MM.1S (cell line): ENCODE data around the gene TENT4A.

Experiments used
- DNase-seq: peaks from one replicate; pipeline ENCODE4 v3.0.0-alpha.2; 2015
- H2AFZ ChIP-seq: fragments of 300-600 bp; sonication (generic); 2 replicates; pipeline ENCODE4 v1.6.0; 2016; ENCODE audit warnings: antibody characterized with exemption, low read length
- H3F3A ChIP-seq: fragments of 300-600 bp; sonication (generic); 2 replicates; pipeline ENCODE4 v1.6.1; 2016; ENCODE audit warnings: mild to moderate bottlenecking, antibody characterized with exemption, low read length, moderate library complexity, mixed read lengths; ENCODE audit not compliant: insufficient read depth
- H3K27ac ChIP-seq: fragments of 300-600 bp; sonication (generic); 2 replicates; pipeline ENCODE4 v1.5.1; 2016; ENCODE audit warnings: mild to moderate bottlenecking, low read length
- H3K27me3 ChIP-seq: fragments of 300-600 bp; sonication (generic); replicated peaks from 2 replicates; pipeline ENCODE4 v1.6.0; 2016; ENCODE audit warnings: low read length; ENCODE audit not compliant: insufficient read depth
- H3K36me3 ChIP-seq: fragments of 300-600 bp; sonication (generic); replicated peaks from 2 replicates; pipeline ENCODE4 v1.6.1; 2016; ENCODE audit warnings: mild to moderate bottlenecking, low read length, mixed read lengths; ENCODE audit not compliant: insufficient read depth
- H3K4me1 ChIP-seq: fragments of 300-600 bp; sonication (generic); 2 replicates; pipeline ENCODE4 v1.6.1; 2016; ENCODE audit warnings: low read length, mixed read lengths
- H3K4me2 ChIP-seq: fragments of 300-600 bp; sonication (generic); 2 replicates; pipeline ENCODE4 v1.6.0; 2016; ENCODE audit warnings: low read depth, low read length
- H3K4me3 ChIP-seq: fragments of 300-600 bp; sonication (generic); 2 replicates; pipeline ENCODE4 v1.5.1; 2016; ENCODE audit warnings: low read length, mixed read lengths
- H3K79me2 ChIP-seq: fragments of 300-600 bp; sonication (generic); 2 replicates; pipeline ENCODE4 v1.6.1; 2016; ENCODE audit warnings: mixed run types, low read length, mixed read lengths
- H3K9ac ChIP-seq: fragments of 300-600 bp; sonication (generic); 2 replicates; pipeline ENCODE4 v1.6.1; 2016; ENCODE audit warnings: low read length, mixed read lengths
- H3K9me2 ChIP-seq: fragments of 300-600 bp; sonication (generic); replicated peaks from 2 replicates; pipeline ENCODE4 v1.6.1; 2016; ENCODE audit warnings: mild to moderate bottlenecking, low read length, mixed read lengths; ENCODE audit not compliant: insufficient read depth
- H3K9me3 ChIP-seq: fragments of 300-600 bp; sonication (generic); replicated peaks from 2 replicates; pipeline ENCODE4 v1.6.1; 2016; ENCODE audit warnings: mild to moderate bottlenecking, low read length, mixed read lengths; ENCODE audit not compliant: insufficient read depth
- H4K20me1 ChIP-seq: fragments of 300-600 bp; sonication (generic); 2 replicates; pipeline ENCODE4 v1.6.1; 2016; ENCODE audit warnings: mild to moderate bottlenecking, low read length, moderate library complexity, mixed read lengths; ENCODE audit not compliant: insufficient read depth
- CTCF ChIP-seq: fragments of 300-600 bp; sonication (generic); IDR thresholded peaks from 2 replicates; pipeline ENCODE4 v1.5.1; 2016; ENCODE audit warnings: antibody characterized with exemption, low read length, mixed read lengths
- EZH2 ChIP-seq: fragments of 300-600 bp; sonication (generic); optimal IDR thresholded peaks from 2 replicates; pipeline ENCODE3; 2017; ENCODE audit warnings: low read depth, mild to moderate bottlenecking, antibody characterized with exemption, low read length, mixed read lengths
- EZH2phosphoT487 ChIP-seq: fragments of 300-600 bp; sonication (generic); IDR thresholded peaks from 2 replicates; pipeline ENCODE4 v1.6.1; 2018; ENCODE audit warnings: antibody characterized with exemption, low read length

Gene TENT4A

GRCh38 chr5:6729386-6730310 is 16.4 kb downstream of the TENT4A start:
- Histone ChIP-seq H3K27me3 (no peaks in the 10 kb centered on the region), H2AFZ (no peak overlapping the region), H3K27ac (peak overlapping the region; percentile 87), H3F3A (peaks cover 30% of the 10 kb centered on the region), H4K20me1 (no peaks in the 10 kb centered on the region), H3K4me1 (peaks cover 46% of the 10 kb centered on the region), H3K36me3 (no peaks in the 10 kb centered on the region; the same call in none of the 2 replicates), H3K4me2 (peak overlapping the region; percentile 90), H3K79me2 (peaks cover 91% of the 10 kb centered on the region), H3K4me3 (peak overlapping the region; percentile 62), H3K9ac (peak overlapping the region; percentile 63), H3K9me2 (no peaks in the 10 kb centered on the region), H3K9me3 (no peaks in the 10 kb centered on the region)
- TF ChIP-seq EZH2phosphoT487 (no peak), EZH2 (no peak), CTCF (no peak)
- DNase-seq = peak; percentile 93

GRCh38 chr5:6730407-6730806 is 17.2 kb downstream of the TENT4A start:
- TF ChIP-seq EZH2 (no peak), CTCF (no peak), EZH2phosphoT487 (no peak)
- H3F3A ChIP-seq = peaks cover 30% of the 10 kb centered on the region
- peak overlapping the region; percentile 62 for H3K4me3 ChIP-seq
- H3K4me1 ChIP-seq = peaks cover 54% of the 10 kb centered on the region
- peak overlapping the region; percentile 63 for H3K9ac ChIP-seq
- H2AFZ ChIP-seq = no peak overlapping the region
- H3K4me2 ChIP-seq = peak overlapping the region; percentile 90
- no peaks in the 10 kb centered on the region; the same call in none of the 2 replicates for H3K36me3 ChIP-seq
- no peaks in the 10 kb centered on the region for H3K9me3 ChIP-seq
- H4K20me1 ChIP-seq = no peaks in the 10 kb centered on the region
- H3K9me2 ChIP-seq = no peaks in the 10 kb centered on the region
- peaks cover 91% of the 10 kb centered on the region for H3K79me2 ChIP-seq
- no peaks in the 10 kb centered on the region for H3K27me3 ChIP-seq
- DNase-seq = peak; percentile 88
- H3K27ac ChIP-seq = peak overlapping the region; percentile 87

GRCh38 chr5:6730807-6731206 is 17.6 kb downstream of the TENT4A start:
- Histone ChIP-seq H3K79me2 (peaks cover 91% of the 10 kb centered on the region), H2AFZ (no peak overlapping the region), H3K27me3 (no peaks in the 10 kb centered on the region), H3K4me2 (peak overlapping the region; percentile 90), H3K9me2 (no peaks in the 10 kb centered on the region), H3K36me3 (no peaks in the 10 kb centered on the region; the same call in 1 of the 2 replicates), H3F3A (peaks cover 30% of the 10 kb centered on the region), H3K9me3 (no peaks in the 10 kb centered on the region), H4K20me1 (no peaks in the 10 kb centered on the region), H3K4me3 (peak overlapping the region; percentile 32; the same call in 1 of the 2 replicates), H3K9ac (no peak overlapping the region), H3K4me1 (peaks cover 54% of the 10 kb centered on the region), H3K27ac (peak overlapping the region; percentile 87; the same call in 1 of the 2 replicates)
- no peak for TF ChIP-seq CTCF
- no peak for TF ChIP-seq EZH2phosphoT487
- no peak for TF ChIP-seq EZH2
- no peak for DNase-seq
